D721Med (cell line): ENCODE results near the gene MEF2A.

Experiments
- DNase-seq: peaks from one replicate; pipeline ENCODE4 v3.0.0; 2011; ENCODE audit warnings: low spot score; ENCODE audit not compliant: insufficient read length
- FAIRE-seq: peaks from 2 replicates; lab custom pipeline; 2011; peaks lifted over from hg19 to GRCh38; lab: Jason Lieb, UNC
- TF ChIP-seq, protein P1 (sequence below): IDR thresholded peaks from 2 replicates; pipeline ENCODE4 v1.5.1; 2012; ENCODE audit warnings: mild to moderate bottlenecking, control low read depth; ENCODE audit not compliant: insufficient read depth; ENCODE audit errors: missing control alignments

MEF2A gene

DNA sequence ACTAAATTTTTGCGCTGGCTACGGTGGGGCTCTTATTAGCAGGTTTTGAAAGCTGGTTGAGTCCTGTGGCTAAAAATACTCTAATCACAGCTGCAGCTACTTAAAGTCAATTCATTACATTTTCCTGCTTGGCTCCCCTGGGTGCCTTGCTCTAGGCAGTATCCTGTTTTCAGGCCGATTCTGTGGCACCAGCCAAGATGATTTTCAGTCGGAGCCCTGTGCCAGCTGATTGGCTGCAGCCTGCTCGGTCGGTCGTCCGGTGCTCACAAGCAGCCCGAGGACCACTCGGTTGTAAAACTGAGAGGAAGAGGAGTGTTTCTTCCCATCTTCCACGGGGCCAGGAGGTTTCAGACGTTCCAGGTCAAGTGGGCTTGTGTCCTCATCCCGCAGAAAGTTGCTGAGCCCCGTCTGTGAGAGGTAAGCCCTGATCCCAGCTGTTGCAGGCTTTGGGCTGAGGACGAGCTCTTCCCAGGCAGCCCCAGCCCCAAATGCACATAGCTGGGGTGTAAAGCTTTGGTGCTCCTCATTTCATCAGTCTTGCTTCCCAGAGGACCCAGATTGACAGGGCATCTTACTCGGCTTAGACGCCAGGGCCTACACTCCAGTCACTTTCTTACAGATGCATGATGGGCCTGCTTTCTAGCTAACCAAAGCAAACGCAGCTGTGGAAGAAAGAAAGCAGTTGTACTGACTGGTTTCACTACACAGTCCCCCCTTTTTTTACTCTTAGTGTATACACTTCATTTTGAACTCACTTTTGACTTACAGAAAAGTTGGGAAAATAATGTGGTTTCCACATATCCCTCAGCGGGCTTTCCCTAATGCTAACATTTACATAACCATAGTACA, 151.6 kb downstream of the MEF2A start:
- FAIRE-seq = no peak
- DNase-seq = no peak
- TF ChIP-seq, protein P1, sequence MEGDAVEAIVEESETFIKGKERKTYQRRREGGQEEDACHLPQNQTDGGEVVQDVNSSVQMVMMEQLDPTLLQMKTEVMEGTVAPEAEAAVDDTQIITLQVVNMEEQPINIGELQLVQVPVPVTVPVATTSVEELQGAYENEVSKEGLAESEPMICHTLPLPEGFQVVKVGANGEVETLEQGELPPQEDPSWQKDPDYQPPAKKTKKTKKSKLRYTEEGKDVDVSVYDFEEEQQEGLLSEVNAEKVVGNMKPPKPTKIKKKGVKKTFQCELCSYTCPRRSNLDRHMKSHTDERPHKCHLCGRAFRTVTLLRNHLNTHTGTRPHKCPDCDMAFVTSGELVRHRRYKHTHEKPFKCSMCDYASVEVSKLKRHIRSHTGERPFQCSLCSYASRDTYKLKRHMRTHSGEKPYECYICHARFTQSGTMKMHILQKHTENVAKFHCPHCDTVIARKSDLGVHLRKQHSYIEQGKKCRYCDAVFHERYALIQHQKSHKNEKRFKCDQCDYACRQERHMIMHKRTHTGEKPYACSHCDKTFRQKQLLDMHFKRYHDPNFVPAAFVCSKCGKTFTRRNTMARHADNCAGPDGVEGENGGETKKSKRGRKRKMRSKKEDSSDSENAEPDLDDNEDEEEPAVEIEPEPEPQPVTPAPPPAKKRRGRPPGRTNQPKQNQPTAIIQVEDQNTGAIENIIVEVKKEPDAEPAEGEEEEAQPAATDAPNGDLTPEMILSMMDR = no peak

GRCh38 chr15:99718421-99718820, 152.6 kb downstream of the MEF2A start:
- FAIRE-seq = no peak
- TF ChIP-seq, protein P1 = no peak

GRCh38 chr15:99719096-99719541, 153.3 kb downstream of the MEF2A start:
- TF ChIP-seq, protein P1 = no peak
- DNase-seq = no peak
- no peak for FAIRE-seq

More at GRCh38 chr15:99718421-99718820, 152.6 kb downstream of the MEF2A start:
- no peak for DNase-seq

DNA sequence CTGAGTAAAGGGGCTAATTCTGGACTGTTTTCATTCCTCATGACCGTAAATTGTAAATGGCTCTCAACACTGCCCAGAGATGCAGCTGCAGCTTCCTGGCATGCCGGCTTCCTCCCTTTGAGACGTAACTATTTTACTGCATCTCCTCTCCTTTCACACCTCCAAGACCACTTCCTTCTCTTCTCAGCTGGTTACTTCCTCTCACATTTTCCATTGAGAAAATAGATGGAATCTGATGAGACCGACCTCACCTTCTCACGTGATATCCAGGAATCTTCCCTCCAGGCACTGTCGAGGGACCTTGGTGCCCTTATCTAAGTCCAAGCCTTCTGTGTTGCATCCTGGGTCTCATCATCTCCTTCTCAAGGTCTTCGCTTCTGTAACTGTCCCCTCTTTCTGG, 154.7 kb downstream of the MEF2A start:
- DNase-seq = no peak
- TF ChIP-seq, protein P1 = no peak
- FAIRE-seq = no peak

GRCh38 chr15:99721104-99721778, 155.5 kb downstream of the MEF2A start:
- DNase-seq (no peak), FAIRE-seq (no peak)

DNA sequence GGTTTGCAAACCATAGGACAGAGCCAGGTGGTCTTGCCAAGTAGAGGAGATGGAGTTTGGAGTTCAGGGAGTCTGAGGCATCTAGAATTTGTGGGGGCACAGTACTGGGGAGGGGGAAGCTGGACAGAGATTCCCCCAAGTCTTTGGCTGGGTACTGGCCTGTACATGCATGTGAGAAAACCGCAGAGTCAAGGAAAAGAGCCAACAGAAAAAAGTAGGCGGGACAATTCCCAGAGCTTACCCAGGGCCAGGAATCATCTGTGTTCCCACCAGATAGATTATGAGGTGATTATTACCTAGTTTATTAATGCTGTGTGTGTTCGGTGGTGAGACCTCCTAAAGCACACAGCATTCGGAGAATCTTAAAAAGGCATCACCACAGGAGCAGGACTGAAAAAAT, 156.1 kb downstream of the MEF2A start:
- TF ChIP-seq, protein P1 = no peak
- DNase-seq = no peak
- FAIRE-seq = no peak

More at GRCh38 chr15:99721104-99721778, 155.5 kb downstream of the MEF2A start:
- TF ChIP-seq, protein P1 = no peak
